HepG2 (cell line): ENCODE measurements around the gene CORO7. TPM values are rescaled to one million over a fixed set of nuclear protein-coding genes. Genes with fewer than 3 reads are reported as not detected.
A peak's percentile ranks its signal among the peaks of the same experiment; 100 is the strongest.

ENCODE experiments used
- ATAC-seq: fragments of 200-7000 bp; cut with Tn5 transposase; 3 replicates; pipeline ENCODE4 v1.9.1; 2020; ENCODE audit warnings: mild to moderate bottlenecking, moderate library complexity
- BruUV-seq: library from RNA; stranded (reverse); fragments of 400-500 nt; replicated peaks from 2 replicates; lab custom pipeline; 2021; lab: Mats Ljungman, UMichigan
- CTCF ChIA-PET: fragments of 300-600 bp; formaldehyde crosslinking; extraction: SDS; loops from one replicate; lab custom pipeline; 2021; ENCODE audit warnings: low total read pairs, inconsistent platforms, low intra/inter-chr PET ratio; lab: Yijun Ruan, JAX
- POLR2A ChIA-PET: fragments of 350-600 bp; sonication (Branson Sonifier 250); formaldehyde crosslinking; loops from one replicate; lab custom pipeline; 2020; ENCODE audit warnings: antibody characterized with exemption, inconsistent platforms; lab: Yijun Ruan, JAX
- DNase-seq: peaks from one replicate; pipeline ENCODE4 v3.0.0-alpha.2; 2015; ENCODE audit warnings: low spot score
- FAIRE-seq: peaks from 3 replicates; lab custom pipeline; 2011; peaks lifted over from hg19 to GRCh38; lab: Jason Lieb, UNC
- H2AFZ ChIP-seq: one replicate; pipeline ENCODE4 v1.6.1; 2011; ENCODE audit warnings: low read length, inconsistent platforms
- H3K27ac ChIP-seq: fragments of 300-600 bp; 3 replicates; pipeline ENCODE4 v1.8.0; 2011; ENCODE audit warnings: mixed run types, mild to moderate bottlenecking, mixed read lengths, low read length, inconsistent platforms; ENCODE audit not compliant: insufficient read depth; ENCODE audit errors: extremely low read length
- H3K27me3 ChIP-seq, 2 experiments: fragments of 200-600 bp in 1 of 2; 2 replicates in 1 of 2; 3 replicates in 1 of 2; pipeline versions ENCODE4 v1.6.0 to v1.8.0; 2011; ENCODE audit warnings: low read length in 2 of 2, mild to moderate bottlenecking in 2 of 2, moderate library complexity in 2 of 2, inconsistent platforms in 1 of 2; ENCODE audit not compliant: insufficient read depth in 2 of 2, control insufficient read depth in 1 of 2
- H3K36me3 ChIP-seq, 2 experiments: fragments of 200-600 bp in 1 of 2; replicated peaks in 1 of 2; 2 replicates in 1 of 2; 3 replicates in 1 of 2; pipeline versions ENCODE4 v1.5.1 to v1.8.0; 2011; ENCODE audit warnings: low read length in 2 of 2, inconsistent platforms in 1 of 2; ENCODE audit not compliant: insufficient read depth in 2 of 2, control insufficient read depth in 1 of 2
- H3K4me1 ChIP-seq: 2 replicates; pipeline ENCODE4 v1.5.1; 2012; ENCODE audit warnings: low read length, inconsistent platforms; ENCODE audit not compliant: insufficient read depth
- H3K4me2 ChIP-seq: 2 replicates; pipeline ENCODE4 v1.6.0; 2011; ENCODE audit warnings: low read depth, low read length, inconsistent platforms
- H3K4me3 ChIP-seq, 3 experiments: fragments of 200-600 bp in 1 of 3; sonication (generic), shearing (Covaris generic) in 1 of 3; replicated peaks in 1 of 3; 2 replicates each; pipeline ENCODE4 v1.5.1; 2011 to 2016; ENCODE audit warnings: low read length in 3 of 3, inconsistent platforms in 2 of 3, low read depth in 2 of 3, mild to moderate bottlenecking in 2 of 3, control low read depth in 1 of 3, mixed read lengths in 1 of 3; ENCODE audit not compliant: insufficient read depth in 1 of 3
- H3K79me2 ChIP-seq: one replicate; pipeline ENCODE4 v1.6.1; 2011; ENCODE audit warnings: low read length, inconsistent platforms; ENCODE audit not compliant: insufficient read depth
- H3K9ac ChIP-seq: 2 replicates; pipeline ENCODE4 v1.6.0; 2011; ENCODE audit warnings: mild to moderate bottlenecking, low read depth, low read length, inconsistent platforms; ENCODE audit not compliant: insufficient read depth
- H3K9me3 ChIP-seq: 2 replicates; pipeline ENCODE4 v1.5.1; 2012; ENCODE audit warnings: mild to moderate bottlenecking, low read length
- H4K20me1 ChIP-seq: 2 replicates; pipeline ENCODE4 v1.6.0; 2011; ENCODE audit warnings: inconsistent platforms, mild to moderate bottlenecking, low read length, moderate library complexity; ENCODE audit not compliant: insufficient read depth
- FLYWCH1 ChIP-seq: sonication (generic); formaldehyde crosslinking; IDR thresholded peaks from 2 replicates; pipeline ENCODE4 v1.8.1; 2023; ENCODE audit warnings: mild to moderate bottlenecking, missing genetic modification reagents
- GLI4 ChIP-seq: sonication (generic); formaldehyde crosslinking; IDR thresholded peaks from 2 replicates; pipeline ENCODE4 v1.5.1; 2020; ENCODE audit warnings: missing genetic modification reagents, mild to moderate bottlenecking, moderate library complexity, borderline replicate concordance
- HNRNPH1 ChIP-seq: fragments of 200-400 bp; formaldehyde crosslinking; optimal IDR thresholded peaks from 2 replicates; pipeline ENCODE3; 2017; ENCODE audit warnings: mild to moderate bottlenecking, low read depth, low read length
- MAFF ChIP-seq: IDR thresholded peaks from 2 replicates; pipeline ENCODE4 v1.6.1; 2011; ENCODE audit warnings: low read depth, low read length, improper control_type of control experiment
- MAFK ChIP-seq, 2 experiments: IDR thresholded peaks in 1 of 2; conservative IDR thresholded peaks in 1 of 2; 2 replicates each; pipeline ENCODE4 v1.6.1; 2011; ENCODE audit warnings: improper control_type of control experiment in 2 of 2, low read length in 2 of 2
- MED8 ChIP-seq: sonication (generic); formaldehyde crosslinking; IDR thresholded peaks from 2 replicates; pipeline ENCODE4 v1.8.1; 2023; ENCODE audit warnings: mild to moderate bottlenecking, missing genetic modification reagents; ENCODE audit not compliant: insufficient replicate concordance
- PHF20 ChIP-seq: sonication (generic); formaldehyde crosslinking; IDR thresholded peaks from 2 replicates; pipeline ENCODE4 v1.5.0; 2020; ENCODE audit warnings: mild to moderate bottlenecking, missing genetic modification reagents
- ZNF431 ChIP-seq: sonication (generic); formaldehyde crosslinking; IDR thresholded peaks from 2 replicates; pipeline ENCODE4 v1.9.0; 2022; ENCODE audit warnings: missing genetic modification reagents, low read depth, mild to moderate bottlenecking, borderline replicate concordance
- ZNF629 ChIP-seq: sonication (generic); formaldehyde crosslinking; conservative IDR thresholded peaks from 2 replicates; pipeline ENCODE4 v1.5.0; 2020; ENCODE audit warnings: missing genetic modification reagents
- ZNF687 ChIP-seq: sonication (generic); formaldehyde crosslinking; IDR thresholded peaks from 2 replicates; pipeline ENCODE4 v1.5.1; 2020; ENCODE audit warnings: mild to moderate bottlenecking, missing genetic modification reagents, moderate library complexity
- ZNF703 ChIP-seq: sonication (generic); formaldehyde crosslinking; IDR thresholded peaks from 2 replicates; pipeline ENCODE4 v1.5.1; 2020; ENCODE audit warnings: missing genetic modification reagents, mild to moderate bottlenecking, moderate library complexity, borderline replicate concordance
- ZSCAN29 ChIP-seq: sonication (generic); formaldehyde crosslinking; conservative IDR thresholded peaks from 2 replicates; pipeline ENCODE4 v1.4.0; 2020; ENCODE audit warnings: mild to moderate bottlenecking, missing genetic modification reagents
- WGBS: methylation state at CpG from one replicate; pipeline ENCODE4 v1.1.6; 2017; ENCODE audit warnings: low lambda C conversion rate; 5-methylcytosine and 5-hydroxymethylcytosine counted together
- in situ Hi-C: cut with HindIII; loops from 2 replicates; pipeline ENCODE4 v1.10.0; 2017; ENCODE audit warnings: low pct_unique_long_range_greater_than_20kb; ENCODE audit not compliant: extremely low pct_ligation_motif_present
- intact Hi-C: fragments of 100-400 bp; cut with micrococcal nuclease; formaldehyde crosslinking; loops from one replicate; pipeline ENCODE4 v1.10.0; 2022; ENCODE audit not compliant: unreplicated experiment
- polyA plus RNA-seq, 8 experiments: library from polyadenylated mRNA; depleted of rRNA in 3 of 8; stranded (reverse) in 7 of 8; unstranded in 1 of 8; fragments of >200 nt; fragmentation: Illumina TruSeq in 4 of 8; extraction: Trizol in 4 of 8; gene quantifications; 2 replicates each; pipeline versions ENCODE4 v1.2.1 to v1.2.3, GENCODE V29; 2011 to 2016; ENCODE audit warnings: low read depth in 4 of 8, missing spikeins in 1 of 8, mixed read lengths in 1 of 8; ENCODE audit not compliant: insufficient read depth in 1 of 8
- total RNA-seq, 5 experiments: library from RNA; depleted of rRNA; stranded (reverse); fragments of >200 nt; fragmentation: Illumina TruSeq; extraction: Trizol; gene quantifications; 2 replicates each; pipeline ENCODE4 v1.2.3, GENCODE V29; 2016; ENCODE audit warnings: low read depth in 1 of 5

The CORO7 gene
- total and polyA plus RNA-seq, 2 of the 13 experiments (the other 11 are each of a cell fraction or from before 2014, with no cell fraction given), result 9.9 to 14.3 TPM

- Histone ChIP-seq H3K4me1 (peaks cover 14% of the 10 kb centered on the region), H3K27me3 (no peaks in the 10 kb centered on the region; a peak in 1 of 5 replicates), H3K27ac (no peak overlapping the region), H3K79me2 (peaks cover 14% of the 10 kb centered on the region), H4K20me1 (no peaks in the 10 kb centered on the region), H3K9ac (no peak overlapping the region), H3K4me3 (no peak overlapping the region), H3K4me2 (no peak overlapping the region), H3K36me3 (peaks cover 5 to 25% of the 10 kb centered on the region in 2 experiments; a peak in 3 of 5 replicates), H3K9me3 (no peaks in the 10 kb centered on the region), H2AFZ (no peak overlapping the region)
- ATAC-seq (no peak), DNase-seq (no peak), FAIRE-seq (no peak)
- TF ChIP-seq PHF20 (CRISPR knock-in tag), result no peak
- no peak for TF ChIP-seq GLI4
- no peak for TF ChIP-seq FLYWCH1 (CRISPR knock-in tag)
- TF ChIP-seq ZNF629, result peak; percentile 65
- POLR2A ChIA-PET, result no interaction called here
- in situ Hi-C loops (no loop called here), intact Hi-C loops (no loop called here)
- CTCF ChIA-PET, result interaction anchor here (0.7 kb wide), 1 partner anchor 52 kb away, joined by 3 read pairs; no protein-coding TSS in a partner anchor
- WGBS, result 98% methylated on average over 15 of the region's 15 CpGs
- no TSS peak for BruUV-seq
Observed at GRCh38 chr16:4410335-4411075, 5.9 kb downstream of the CORO7 start.

GRCh38 chr16:4409081-4409932, 7.1 kb downstream of the CORO7 start:
- H3K9ac ChIP-seq, result no peak overlapping the region
- POLR2A ChIA-PET, result no interaction called here
- in situ Hi-C loops, result no loop called here
- H3K79me2 ChIP-seq, result peaks cover 2% of the 10 kb centered on the region
- ATAC-seq (no peak), FAIRE-seq (no peak), DNase-seq (no peak)
- peaks cover 5 to 27% of the 10 kb centered on the region in 2 experiments; a peak in 4 of 5 replicates for H3K36me3 ChIP-seq
- CTCF ChIA-PET, result no interaction called here
- no peak overlapping the region for H3K4me2 ChIP-seq
- H3K4me1 ChIP-seq, result peaks cover 2% of the 10 kb centered on the region
- no peak overlapping the region for H2AFZ ChIP-seq
- no peaks in the 10 kb centered on the region for H3K27me3 ChIP-seq
- no peaks in the 10 kb centered on the region for H3K9me3 ChIP-seq
- intact Hi-C loops, result no loop called here
- no TSS peak for BruUV-seq
- no peak overlapping the region for H3K27ac ChIP-seq
- H3K4me3 ChIP-seq, result no peak overlapping the region
- 98% methylated on average over 5 of the region's 19 CpGs for WGBS
- H4K20me1 ChIP-seq, result no peaks in the 10 kb centered on the region
- TF ChIP-seq HNRNPH1, result no peak
- no peak for TF ChIP-seq ZSCAN29 (CRISPR knock-in tag)
- peak; percentile 23; the same call in 1 of the 2 replicates for TF ChIP-seq MAFF
- peak; percentile 11; the same call in 1 of the 2 replicates for TF ChIP-seq ZNF687
- no peak for TF ChIP-seq ZNF703
- TF ChIP-seq MED8 (CRISPR knock-in tag), result no peak
- TF ChIP-seq MAFK (conservative IDR thresholded peaks at IDR 0.05 in 1 of 2, IDR thresholded peaks at IDR 0.05 in 1 of 2; ENCODE audit: low read length in 2 of 2), result peak; percentile 29 to 37; a peak in 2 of 4 replicates
- no peak for TF ChIP-seq ZNF431 (CRISPR knock-in tag)
